SK-N-SH (cell line): ENCODE results near the gene HOXB6. TPM values are rescaled to one million over a fixed set of nuclear protein-coding genes. Genes with fewer than 3 reads are reported as not detected.

Source experiments
- CTCF ChIA-PET: fragments of 300-600, 350-600 bp; formaldehyde crosslinking; extraction: SDS; loops from one replicate; lab custom pipeline; 2021; lab: Yijun Ruan, JAX
- POLR2A ChIA-PET: fragments of 350-600 bp; sonication (Branson Sonifier 250); formaldehyde crosslinking; extraction: SDS; loops from one replicate; lab custom pipeline; 2020; ENCODE audit warnings: antibody characterized with exemption, inconsistent platforms; lab: Yijun Ruan, JAX
- DNase-seq: peaks from one replicate; pipeline ENCODE4 v3.0.0; 2012
- H2AFZ ChIP-seq: fragments of 200-600 bp; sonication (generic); 2 replicates; pipeline ENCODE4 v1.8.1; 2016; ENCODE audit warnings: antibody characterized with exemption, mild to moderate bottlenecking, low read depth
- H3F3A ChIP-seq: fragments of 200-600 bp; sonication (generic); replicated peaks from 2 replicates; pipeline ENCODE3; 2016; ENCODE audit warnings: antibody characterized with exemption, mild to moderate bottlenecking; ENCODE audit not compliant: insufficient read depth
- H3K27ac ChIP-seq, 2 experiments: fragments of 200-500 bp in 1 of 2; fragments of 200-600 bp in 1 of 2; sonication (Bioruptor generic) in 1 of 2; sonication (generic), shearing (Covaris generic) in 1 of 2; 2 replicates each; pipeline versions ENCODE4 v1.5.1 to v1.6.1; 2014 to 2016; ENCODE audit warnings: low read depth in 2 of 2, inconsistent platforms in 1 of 2, low read length in 1 of 2, mild to moderate bottlenecking in 1 of 2, mixed read lengths in 1 of 2
- H3K27me3 ChIP-seq: fragments of 200-600 bp; sonication (generic), shearing (Covaris generic); 2 replicates; pipeline ENCODE4 v1.6.1; 2016; ENCODE audit warnings: mixed run types; ENCODE audit not compliant: insufficient read depth
- H3K36me3 ChIP-seq, 2 experiments: fragments of 200-500 bp in 1 of 2; fragments of 200-600 bp in 1 of 2; sonication (Bioruptor generic) in 1 of 2; sonication (generic) in 1 of 2; replicated peaks in 1 of 2; 2 replicates each; pipeline versions ENCODE3 to v1.5.1; 2014 to 2016; ENCODE audit warnings: low read length in 1 of 2, mild to moderate bottlenecking in 1 of 2; ENCODE audit not compliant: insufficient read depth in 2 of 2, control insufficient read depth in 1 of 2
- H3K4me1 ChIP-seq, 2 experiments: fragments of 200-500 bp in 1 of 2; fragments of 200-600 bp in 1 of 2; sonication (Bioruptor generic) in 1 of 2; sonication (generic), shearing (Covaris generic) in 1 of 2; 2 replicates each; pipeline versions ENCODE4 v1.5.1 to v1.6.1; 2014 to 2016; ENCODE audit warnings: low read depth in 1 of 2, low read length in 1 of 2, mixed run types in 1 of 2; ENCODE audit not compliant: insufficient read depth in 2 of 2, control insufficient read depth in 1 of 2
- H3K4me2 ChIP-seq: fragments of 200-600 bp; sonication (generic), shearing (Covaris generic); 2 replicates; pipeline ENCODE4 v1.6.1; 2017; ENCODE audit warnings: mixed run types
- H3K4me3 ChIP-seq, 2 experiments: fragments of 200-500 bp in 1 of 2; fragments of 200-600 bp in 1 of 2; sonication (Bioruptor generic) in 1 of 2; sonication (generic), shearing (Covaris generic) in 1 of 2; 2 replicates each; pipeline versions ENCODE4 v1.5.1 to v1.8.1; 2014 to 2016; ENCODE audit warnings: low read depth in 2 of 2, inconsistent platforms in 1 of 2, low read length in 1 of 2, mild to moderate bottlenecking in 1 of 2, mixed read lengths in 1 of 2, moderate library complexity in 1 of 2
- H3K79me2 ChIP-seq: fragments of 200-600 bp; sonication (generic); 2 replicates; pipeline ENCODE4 v1.8.1; 2017; ENCODE audit warnings: mild to moderate bottlenecking; ENCODE audit not compliant: insufficient read depth
- H3K9ac ChIP-seq: fragments of 200-600 bp; sonication (generic); 2 replicates; pipeline ENCODE4 v1.6.1; 2017; ENCODE audit warnings: mixed run types
- H3K9me2 ChIP-seq: fragments of 200-600 bp; sonication (generic); 2 replicates; pipeline ENCODE4 v1.6.1; 2017; ENCODE audit warnings: mixed run types
- H3K9me3 ChIP-seq: fragments of 200-600 bp; sonication (generic); 2 replicates; pipeline ENCODE4 v1.6.1; 2017; ENCODE audit warnings: mixed run types, mild to moderate bottlenecking, moderate library complexity
- H4K20me1 ChIP-seq: fragments of 200-600 bp; sonication (generic); 2 replicates; pipeline ENCODE4 v1.6.1; 2017; ENCODE audit warnings: mild to moderate bottlenecking, mixed run types; ENCODE audit not compliant: insufficient read depth
- CHD2 ChIP-seq: fragments of 150-350 bp; IDR thresholded peaks from 2 replicates; pipeline ENCODE4 v1.6.1; 2018; ENCODE audit warnings: low read length; ENCODE audit not compliant: partially characterized antibody
- EZH2phosphoT487 ChIP-seq: fragments of 200-600 bp; sonication (generic); IDR thresholded peaks from 2 replicates; pipeline ENCODE4 v1.6.1; 2017; ENCODE audit warnings: low read depth, mixed run types, mild to moderate bottlenecking, antibody characterized with exemption, moderate library complexity, borderline replicate concordance
- FOXM1 ChIP-seq: IDR thresholded peaks from 2 replicates; pipeline ENCODE4 v1.4.0; 2012; ENCODE audit warnings: low read depth, mild to moderate bottlenecking
- JUND ChIP-seq: IDR thresholded peaks from 2 replicates; pipeline ENCODE4 v1.4.0; 2012
- NFIC ChIP-seq: IDR thresholded peaks from 2 replicates; pipeline ENCODE4 v1.4.0; 2012; ENCODE audit warnings: borderline replicate concordance
- NRF1 ChIP-seq: IDR thresholded peaks from 2 replicates; pipeline ENCODE4 v1.6.1; 2012; ENCODE audit warnings: low read depth, mild to moderate bottlenecking, low read length
- RXRA ChIP-seq: IDR thresholded peaks from 2 replicates; pipeline ENCODE4 v1.4.0; 2012; ENCODE audit warnings: low read depth, mild to moderate bottlenecking, borderline replicate concordance
- SIN3A ChIP-seq: IDR thresholded peaks from 2 replicates; pipeline ENCODE4 v1.6.1; 2012; ENCODE audit warnings: low read depth, mild to moderate bottlenecking, low read length, moderate library complexity, borderline replicate concordance
- SMC3 ChIP-seq: IDR thresholded peaks from 2 replicates; pipeline ENCODE4 v1.6.1; 2012; ENCODE audit warnings: low read depth, low read length, improper control_type of control experiment
- TAF1 ChIP-seq: IDR thresholded peaks from 2 replicates; pipeline ENCODE4 v1.6.1; 2012; ENCODE audit warnings: low read depth, mild to moderate bottlenecking, low read length, moderate library complexity, borderline replicate concordance
- WGBS: methylation state at CpG from one replicate; pipeline ENCODE4 v1.1.6; 2017; ENCODE audit warnings: low lambda C conversion rate; 5-methylcytosine and 5-hydroxymethylcytosine counted together
- polyA plus RNA-seq, 3 experiments: library from polyadenylated mRNA; depleted of rRNA; stranded (reverse); fragments of >200 nt; gene quantifications; 2 replicates each; pipeline ENCODE4 v1.2.3, GENCODE V29; 2012
- TF ChIP-seq, protein P1 (sequence below): IDR thresholded peaks from 2 replicates; pipeline ENCODE4 v1.6.1; 2012; ENCODE audit warnings: mild to moderate bottlenecking, low read depth, low read length, moderate library complexity
- TF ChIP-seq, protein P2 (sequence below): fragments of 150-350 bp; IDR thresholded peaks from 2 replicates; pipeline ENCODE4 v1.6.1; 2017; ENCODE audit warnings: antibody characterized with exemption, low read length, low read depth, borderline replicate concordance
- TF ChIP-seq, protein P3 (sequence below): fragments of 200-600 bp; sonication (generic); IDR thresholded peaks from 2 replicates; pipeline ENCODE4 v1.6.1; 2017; ENCODE audit warnings: antibody characterized with exemption, mild to moderate bottlenecking, moderate library complexity

The HOXB6 gene
- polyA plus RNA-seq, 1 of the 3 experiments (the other 2 are of a cell fraction) = not detected

DNA sequence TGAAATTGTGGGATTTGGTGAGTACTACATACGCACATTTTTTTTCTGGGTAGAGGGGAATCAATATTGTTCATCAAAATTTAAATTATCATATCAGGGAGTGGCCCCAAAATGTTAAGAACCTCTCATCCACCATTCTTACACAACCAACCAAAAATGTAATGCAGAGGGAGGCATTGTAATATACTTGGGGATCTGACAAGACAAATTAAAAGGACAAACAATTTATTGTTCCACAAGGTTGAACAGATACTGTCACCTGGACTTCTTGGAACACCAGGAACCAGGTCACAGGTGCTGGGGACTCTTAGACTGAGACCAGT, 36.0 kb upstream of the HOXB6 start:
- Histone ChIP-seq H3F3A (no peaks in the 10 kb centered on the region), H3K4me1 (no peaks in the 10 kb centered on the region), H3K79me2 (no peaks in the 10 kb centered on the region), H4K20me1 (no peaks in the 10 kb centered on the region), H3K9me3 (no peaks in the 10 kb centered on the region), H3K9me2 (no peaks in the 10 kb centered on the region), H3K27ac (no peak overlapping the region), H3K9ac (no peak overlapping the region), H2AFZ (no peak overlapping the region), H3K4me3 (no peak overlapping the region), H3K36me3 (no peaks in the 10 kb centered on the region), H3K27me3 (peaks cover 100% of the 10 kb centered on the region), H3K4me2 (no peak overlapping the region)
- TF ChIP-seq SMC3 = no peak
- TF ChIP-seq JUND = no peak
- POLR2A ChIA-PET = no interaction called here
- CTCF ChIA-PET = interaction anchor here (0.6 to 1.3 kb wide), 7 partner anchors 9 to 592 kb away, joined by 3 to 6 read pairs (median 3); partner anchors contain the start of gene NFE2L1
- WGBS = 13% methylated on average over 1 of the region's 1 CpG
- no peak for DNase-seq

DNA sequence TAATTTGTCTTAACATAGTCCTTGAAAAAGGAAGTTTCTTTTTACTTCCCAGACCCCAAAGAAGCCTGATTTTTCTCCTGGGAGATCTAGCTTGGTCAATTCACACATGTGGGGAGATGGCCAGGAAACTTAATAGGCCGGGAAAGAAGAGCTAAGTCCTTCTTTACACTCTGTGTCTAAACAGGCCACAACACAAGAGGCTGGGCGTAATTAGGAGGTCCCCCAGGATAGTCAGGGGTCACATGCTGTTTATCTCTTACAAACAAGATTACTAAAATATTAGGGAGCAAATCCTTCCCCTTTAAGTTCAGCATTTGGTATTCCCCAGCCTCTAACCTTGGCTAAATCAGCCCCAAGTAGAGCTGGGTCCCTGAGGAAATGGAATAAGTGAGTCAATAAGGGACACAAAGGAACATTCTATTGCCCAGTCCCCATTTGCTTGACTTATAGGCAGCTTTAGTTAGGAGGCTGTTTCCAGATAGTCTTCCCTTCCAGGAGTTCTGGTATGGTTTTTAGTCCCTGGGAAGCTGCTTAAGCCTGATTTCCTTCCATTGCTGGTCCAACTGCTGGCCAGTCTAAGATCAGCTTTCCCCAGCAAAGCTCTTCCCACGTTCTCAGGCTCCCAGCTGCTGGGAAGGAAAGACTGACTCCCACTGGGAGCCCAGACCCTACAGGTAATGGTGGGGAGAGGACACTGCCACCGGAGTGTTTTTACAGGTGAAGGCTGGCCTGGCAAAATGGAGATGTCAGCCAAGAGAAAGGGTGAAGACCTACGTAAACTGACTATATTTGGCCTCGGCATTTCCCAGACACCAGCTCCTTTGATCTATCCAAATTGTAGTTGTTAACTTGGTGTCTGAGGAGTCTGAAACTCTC, 35.4 kb upstream of the HOXB6 start:
- Histone ChIP-seq H3K4me1 (no peaks in the 10 kb centered on the region), H3F3A (no peaks in the 10 kb centered on the region), H2AFZ (no peak overlapping the region), H3K9ac (no peak overlapping the region), H3K9me2 (no peaks in the 10 kb centered on the region), H3K4me2 (no peak overlapping the region), H3K36me3 (no peaks in the 10 kb centered on the region), H3K27ac (no peak overlapping the region), H4K20me1 (no peaks in the 10 kb centered on the region), H3K9me3 (no peaks in the 10 kb centered on the region), H3K79me2 (no peaks in the 10 kb centered on the region), H3K4me3 (no peak overlapping the region), H3K27me3 (peaks cover 100% of the 10 kb centered on the region)
- CTCF ChIA-PET = interaction anchor here (0.6 to 1.3 kb wide), 8 partner anchors 9 to 334 kb away, joined by 3 to 6 read pairs (median 3); no protein-coding TSS in a partner anchor
- WGBS = 22% methylated on average over 6 of the region's 6 CpGs
- TF ChIP-seq SMC3 (no peak), EZH2phosphoT487 (no peak), CHD2 (no peak), RXRA (no peak), NRF1 (no peak), SIN3A (no peak), FOXM1 (no peak), TAF1 (no peak), NFIC (no peak)
- TF ChIP-seq, protein P1, sequence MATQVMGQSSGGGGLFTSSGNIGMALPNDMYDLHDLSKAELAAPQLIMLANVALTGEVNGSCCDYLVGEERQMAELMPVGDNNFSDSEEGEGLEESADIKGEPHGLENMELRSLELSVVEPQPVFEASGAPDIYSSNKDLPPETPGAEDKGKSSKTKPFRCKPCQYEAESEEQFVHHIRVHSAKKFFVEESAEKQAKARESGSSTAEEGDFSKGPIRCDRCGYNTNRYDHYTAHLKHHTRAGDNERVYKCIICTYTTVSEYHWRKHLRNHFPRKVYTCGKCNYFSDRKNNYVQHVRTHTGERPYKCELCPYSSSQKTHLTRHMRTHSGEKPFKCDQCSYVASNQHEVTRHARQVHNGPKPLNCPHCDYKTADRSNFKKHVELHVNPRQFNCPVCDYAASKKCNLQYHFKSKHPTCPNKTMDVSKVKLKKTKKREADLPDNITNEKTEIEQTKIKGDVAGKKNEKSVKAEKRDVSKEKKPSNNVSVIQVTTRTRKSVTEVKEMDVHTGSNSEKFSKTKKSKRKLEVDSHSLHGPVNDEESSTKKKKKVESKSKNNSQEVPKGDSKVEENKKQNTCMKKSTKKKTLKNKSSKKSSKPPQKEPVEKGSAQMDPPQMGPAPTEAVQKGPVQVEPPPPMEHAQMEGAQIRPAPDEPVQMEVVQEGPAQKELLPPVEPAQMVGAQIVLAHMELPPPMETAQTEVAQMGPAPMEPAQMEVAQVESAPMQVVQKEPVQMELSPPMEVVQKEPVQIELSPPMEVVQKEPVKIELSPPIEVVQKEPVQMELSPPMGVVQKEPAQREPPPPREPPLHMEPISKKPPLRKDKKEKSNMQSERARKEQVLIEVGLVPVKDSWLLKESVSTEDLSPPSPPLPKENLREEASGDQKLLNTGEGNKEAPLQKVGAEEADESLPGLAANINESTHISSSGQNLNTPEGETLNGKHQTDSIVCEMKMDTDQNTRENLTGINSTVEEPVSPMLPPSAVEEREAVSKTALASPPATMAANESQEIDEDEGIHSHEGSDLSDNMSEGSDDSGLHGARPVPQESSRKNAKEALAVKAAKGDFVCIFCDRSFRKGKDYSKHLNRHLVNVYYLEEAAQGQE = no peak
- TF ChIP-seq, protein P2, sequence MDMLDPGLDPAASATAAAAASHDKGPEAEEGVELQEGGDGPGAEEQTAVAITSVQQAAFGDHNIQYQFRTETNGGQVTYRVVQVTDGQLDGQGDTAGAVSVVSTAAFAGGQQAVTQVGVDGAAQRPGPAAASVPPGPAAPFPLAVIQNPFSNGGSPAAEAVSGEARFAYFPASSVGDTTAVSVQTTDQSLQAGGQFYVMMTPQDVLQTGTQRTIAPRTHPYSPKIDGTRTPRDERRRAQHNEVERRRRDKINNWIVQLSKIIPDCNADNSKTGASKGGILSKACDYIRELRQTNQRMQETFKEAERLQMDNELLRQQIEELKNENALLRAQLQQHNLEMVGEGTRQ = no peak
- TF ChIP-seq, protein P3, sequence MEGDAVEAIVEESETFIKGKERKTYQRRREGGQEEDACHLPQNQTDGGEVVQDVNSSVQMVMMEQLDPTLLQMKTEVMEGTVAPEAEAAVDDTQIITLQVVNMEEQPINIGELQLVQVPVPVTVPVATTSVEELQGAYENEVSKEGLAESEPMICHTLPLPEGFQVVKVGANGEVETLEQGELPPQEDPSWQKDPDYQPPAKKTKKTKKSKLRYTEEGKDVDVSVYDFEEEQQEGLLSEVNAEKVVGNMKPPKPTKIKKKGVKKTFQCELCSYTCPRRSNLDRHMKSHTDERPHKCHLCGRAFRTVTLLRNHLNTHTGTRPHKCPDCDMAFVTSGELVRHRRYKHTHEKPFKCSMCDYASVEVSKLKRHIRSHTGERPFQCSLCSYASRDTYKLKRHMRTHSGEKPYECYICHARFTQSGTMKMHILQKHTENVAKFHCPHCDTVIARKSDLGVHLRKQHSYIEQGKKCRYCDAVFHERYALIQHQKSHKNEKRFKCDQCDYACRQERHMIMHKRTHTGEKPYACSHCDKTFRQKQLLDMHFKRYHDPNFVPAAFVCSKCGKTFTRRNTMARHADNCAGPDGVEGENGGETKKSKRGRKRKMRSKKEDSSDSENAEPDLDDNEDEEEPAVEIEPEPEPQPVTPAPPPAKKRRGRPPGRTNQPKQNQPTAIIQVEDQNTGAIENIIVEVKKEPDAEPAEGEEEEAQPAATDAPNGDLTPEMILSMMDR = no peak
- POLR2A ChIA-PET = no interaction called here
- DNase-seq = no peak
